Stimulated activated naive B cell treated with anti-CD40 and anti-IgM and Interleukin-4, amounts not matched to agents 10 μg/mL and 1 μg/mL and 100 μg/mL, for 72 hours (primary cell): ENCODE results near the gene ATF7IP2.
"Not testable (repeated sequence)": the region's sequence is repeated elsewhere in the genome, so short reads cannot be mapped to it uniquely, and the experiment has no call there.

Experiments used
- ATAC-seq, 2 donors: fragments of 150-1000 bp; cut with Tn5 transposase; replicated peaks; 2 replicates each; pipeline ENCODE4 v1.10.0; 2021; ENCODE audit warnings: moderate library complexity in 1 of 2
- DNase-seq: peaks from one replicate; pipeline ENCODE4 v3.0.0; 2021
- H3K27ac Mint-ChIP-seq: one replicate; pipeline ENCODE4 v1.8.0; 2022; ENCODE audit warnings: mild to moderate bottlenecking, mixed read lengths
- H3K27me3 Mint-ChIP-seq, 2 donors: one replicate each; pipeline ENCODE4 v1.8.0; 2022; ENCODE audit warnings: mixed read lengths in 2 of 2
- H3K36me3 Mint-ChIP-seq, 2 donors: one replicate each; pipeline ENCODE4 v1.8.0; 2022; ENCODE audit warnings: mixed read lengths in 2 of 2, mild to moderate bottlenecking in 1 of 2
- H3K4me1 Mint-ChIP-seq, 2 donors: one replicate each; pipeline ENCODE4 v1.8.0; 2022; ENCODE audit warnings: mixed read lengths in 2 of 2, mild to moderate bottlenecking in 1 of 2
- H3K4me3 Mint-ChIP-seq, 2 donors: one replicate each; pipeline ENCODE4 v1.8.0; 2022; ENCODE audit warnings: mild to moderate bottlenecking in 2 of 2, mixed read lengths in 2 of 2, moderate library complexity in 1 of 2
- H3K9me3 Mint-ChIP-seq, 2 donors: one replicate each; pipeline ENCODE4 v1.8.0; 2022; ENCODE audit warnings: mixed read lengths in 2 of 2, mild to moderate bottlenecking in 1 of 2

ATF7IP2 gene

DNA sequence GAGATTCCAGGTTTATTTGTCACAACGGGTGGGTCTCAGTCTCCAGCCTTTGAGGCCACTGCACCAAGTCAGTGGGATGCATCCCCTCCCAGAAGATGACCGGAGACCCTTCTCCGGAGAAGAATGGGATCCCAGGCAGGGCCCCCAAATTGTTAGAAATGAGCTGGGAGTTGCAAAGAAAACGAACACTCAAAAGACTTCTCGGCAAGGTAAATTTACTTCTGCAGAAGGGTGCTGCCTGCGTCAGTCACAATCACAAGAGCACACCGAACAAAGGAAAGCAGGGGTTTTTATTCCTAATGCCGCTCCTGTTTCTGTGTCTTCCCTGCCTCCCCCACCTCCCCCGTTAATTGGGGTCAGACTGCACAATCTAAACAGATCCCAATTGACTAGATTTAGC, 61.4 kb downstream of the ATF7IP2 start:
- no peak overlapping the region for H3K4me3 Mint-ChIP-seq
- peaks cover 97% of the 10 kb centered on the region in 2 donors for H3K36me3 Mint-ChIP-seq

DNA sequence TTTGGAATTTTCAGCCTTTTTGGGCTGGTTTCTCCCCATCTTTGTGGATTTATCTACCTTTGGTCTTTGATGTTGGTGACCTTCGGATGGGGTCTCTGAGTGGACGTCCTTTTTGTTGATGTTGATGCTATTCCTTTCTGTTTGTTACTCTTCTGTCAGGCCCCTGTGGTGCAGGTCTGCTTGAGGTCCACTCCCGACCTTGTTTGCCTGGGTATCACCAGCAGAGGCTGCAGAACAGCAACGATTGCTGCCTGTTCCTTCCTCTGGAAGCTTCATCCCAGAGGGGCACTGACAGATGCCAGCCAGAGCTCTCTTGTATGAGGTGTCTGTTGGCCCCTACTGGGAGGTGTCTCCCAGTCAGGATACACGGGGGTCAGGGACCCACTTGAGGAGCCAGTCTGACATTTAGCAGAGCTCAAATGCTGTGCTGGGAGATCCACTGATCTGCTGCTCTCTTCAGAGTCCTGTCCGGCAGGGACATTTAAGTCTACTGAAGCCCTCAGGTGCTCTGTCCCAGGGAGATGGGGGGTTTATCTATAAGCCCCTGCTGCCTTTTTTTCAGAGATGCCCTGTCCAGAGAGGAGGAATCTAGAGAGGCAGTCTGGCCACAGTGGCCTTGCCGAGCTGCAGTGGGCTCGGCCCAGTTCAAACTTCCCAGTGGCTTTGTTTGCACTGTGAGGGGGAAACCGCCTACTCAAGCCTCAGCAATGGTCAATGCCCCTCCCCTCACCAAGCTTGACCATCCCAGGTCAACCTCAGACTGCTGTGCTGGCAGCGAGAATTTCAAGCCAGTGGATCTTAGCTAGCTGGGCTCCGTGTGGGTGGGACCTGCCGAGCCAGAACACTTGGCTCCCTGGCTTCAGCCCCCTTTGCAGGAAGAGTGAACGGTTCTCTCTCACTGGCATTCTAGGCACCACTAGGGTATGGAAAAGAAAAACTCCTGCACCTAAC, 66.6 kb downstream of the ATF7IP2 start:
- not testable (repeated sequence) for H3K4me3 Mint-ChIP-seq, H3K27me3 Mint-ChIP-seq, ATAC-seq, DNase-seq, H3K4me1 Mint-ChIP-seq
- Mint-ChIP-seq H3K27ac (peak overlapping the region; percentile 25), H3K36me3 (peaks cover 70 to 74% of the 10 kb centered on the region in 2 donors), H3K9me3 (peaks cover 17 to 23% of the 10 kb centered on the region in 2 donors)

More for the DNA sequence above, 61.4 kb downstream of the ATF7IP2 start:
- Mint-ChIP-seq H3K27me3 (no peaks in the 10 kb centered on the region), H3K9me3 (peaks cover 34 to 41% of the 10 kb centered on the region in 2 donors), H3K4me1 (no peaks in the 10 kb centered on the region), H3K27ac (no peak overlapping the region)
- ATAC-seq (no peak), DNase-seq (no peak)

DNA sequence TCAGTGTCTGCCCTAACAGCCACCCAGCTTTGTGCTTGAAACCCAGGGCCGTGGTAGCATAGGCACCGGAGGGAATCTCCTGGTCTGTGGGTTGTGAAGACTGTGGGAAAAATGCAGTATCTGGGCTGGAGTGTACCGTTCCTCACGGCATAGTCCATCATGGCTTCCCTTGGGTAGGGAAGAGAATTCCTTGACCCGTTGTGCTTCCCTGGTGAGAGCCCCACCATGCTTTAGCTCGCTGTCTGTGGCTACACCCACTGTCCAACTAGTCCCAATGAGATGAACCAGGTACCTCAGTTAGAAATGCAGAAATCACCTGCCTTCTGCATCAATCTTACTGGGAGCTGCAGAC, 67.3 kb downstream of the ATF7IP2 start:
- no peaks in the 10 kb centered on the region for H3K27me3 Mint-ChIP-seq
- H3K4me3 Mint-ChIP-seq, result no peak overlapping the region
- DNase-seq (no peak), ATAC-seq (no peak)
- peaks cover 13 to 19% of the 10 kb centered on the region in 2 donors for H3K9me3 Mint-ChIP-seq
- no peaks in the 10 kb centered on the region for H3K4me1 Mint-ChIP-seq
- peaks cover 65 to 74% of the 10 kb centered on the region in 2 donors for H3K36me3 Mint-ChIP-seq
- H3K27ac Mint-ChIP-seq, result no peak overlapping the region

DNA sequence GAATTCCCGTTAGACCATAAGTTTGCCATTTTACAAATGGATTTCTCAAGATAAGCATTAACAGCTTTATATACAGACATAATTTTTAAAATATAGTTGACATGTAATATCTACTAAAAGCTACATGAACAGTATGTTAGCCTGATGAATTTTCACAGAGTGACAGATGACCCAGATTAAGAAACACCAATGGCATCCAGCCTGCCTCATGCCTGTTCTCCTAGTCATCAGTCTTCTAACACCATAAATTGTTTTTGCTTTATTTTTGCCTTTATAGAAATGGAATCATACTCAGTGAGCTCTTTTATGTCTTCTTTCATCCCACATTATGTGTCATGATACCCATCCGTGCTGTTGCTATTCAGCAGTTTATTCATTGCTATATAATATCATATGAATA, 80.0 kb downstream of the ATF7IP2 start:
- Mint-ChIP-seq H3K27ac (no peak overlapping the region), H3K36me3 (peaks cover 43 to 72% of the 10 kb centered on the region in 2 donors), H3K4me1 (peaks cover 0 to 9% of the 10 kb centered on the region in 2 donors), H3K9me3 (no peaks in the 10 kb centered on the region), H3K27me3 (no peaks in the 10 kb centered on the region), H3K4me3 (no peak overlapping the region)
- DNase-seq (no peak), ATAC-seq (no peak)

DNA sequence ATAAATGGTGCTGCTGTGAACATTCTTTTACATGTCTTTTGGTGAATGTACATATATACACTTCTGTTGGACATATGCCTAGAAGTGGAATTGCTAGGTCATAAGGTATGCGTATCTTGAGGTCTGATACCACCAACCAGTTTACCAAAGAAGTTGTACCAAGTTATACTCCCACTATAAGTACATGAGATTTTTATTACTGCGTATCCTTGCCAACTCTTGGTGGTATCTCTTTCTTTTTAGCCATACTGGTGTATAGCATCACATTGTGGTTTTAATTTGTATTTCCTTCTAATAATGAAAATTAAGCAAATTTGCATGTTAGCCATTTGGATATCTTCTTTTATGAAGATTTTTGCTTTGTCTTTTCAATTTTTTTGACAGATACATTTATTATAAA, 80.5 kb downstream of the ATF7IP2 start:
- ATAC-seq (no peak), DNase-seq (no peak)
- no peaks in the 10 kb centered on the region for H3K9me3 Mint-ChIP-seq
- no peak overlapping the region for H3K4me3 Mint-ChIP-seq
- H3K27me3 Mint-ChIP-seq, result no peaks in the 10 kb centered on the region
- H3K4me1 Mint-ChIP-seq, result peaks cover 0 to 9% of the 10 kb centered on the region in 2 donors
- no peak overlapping the region for H3K27ac Mint-ChIP-seq
- peaks cover 44 to 72% of the 10 kb centered on the region in 2 donors for H3K36me3 Mint-ChIP-seq

DNA sequence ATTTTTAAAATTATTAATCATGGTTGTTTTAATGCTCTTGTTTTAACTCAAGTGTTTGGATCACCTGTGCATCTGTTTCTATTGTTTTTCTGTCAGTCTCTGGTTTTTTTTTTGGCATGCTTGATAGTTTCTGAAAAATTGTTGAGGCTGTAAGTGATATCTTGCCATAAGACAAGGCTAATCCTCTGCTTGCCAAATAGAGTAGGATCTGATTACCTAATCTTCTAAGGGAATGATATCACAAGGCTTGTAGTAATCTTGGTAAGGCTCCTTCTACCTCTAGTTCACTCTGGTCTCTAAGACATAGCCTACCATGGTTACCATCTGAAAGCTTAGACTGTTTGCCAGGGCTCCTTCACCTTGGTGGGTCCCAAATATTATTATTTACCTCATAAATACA, 81.0 kb downstream of the ATF7IP2 start:
- Mint-ChIP-seq H3K9me3 (no peaks in the 10 kb centered on the region), H3K27me3 (no peaks in the 10 kb centered on the region), H3K4me3 (no peak overlapping the region), H3K27ac (no peak overlapping the region), H3K4me1 (peaks cover 0 to 9% of the 10 kb centered on the region in 2 donors), H3K36me3 (peaks cover 43 to 69% of the 10 kb centered on the region in 2 donors)
- no peak for DNase-seq
- ATAC-seq, result no peak

DNA sequence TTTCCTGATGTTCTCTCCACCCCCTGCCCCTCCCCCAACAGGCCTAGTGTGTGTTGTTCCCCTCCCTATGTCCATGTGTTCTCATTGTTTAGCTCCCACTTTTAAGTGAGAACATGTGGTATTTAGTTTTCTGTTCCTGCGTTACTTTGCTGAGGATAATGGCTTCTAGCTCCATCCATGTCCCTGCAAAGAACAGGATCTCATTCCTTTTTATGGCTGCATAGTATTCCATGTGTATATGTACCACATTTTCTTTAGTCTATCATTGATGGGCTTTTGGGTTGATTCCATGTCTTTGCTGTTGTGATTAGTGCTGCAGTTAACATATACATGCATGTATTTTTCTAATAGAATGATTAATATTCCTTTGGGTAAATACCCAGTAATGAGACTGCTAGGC, 90.8 kb downstream of the ATF7IP2 start:
- not testable (repeated sequence) for ATAC-seq, H3K27ac Mint-ChIP-seq, H3K4me1 Mint-ChIP-seq, DNase-seq, H3K27me3 Mint-ChIP-seq, H3K4me3 Mint-ChIP-seq
- peaks cover 31 to 57% of the 10 kb centered on the region in 2 donors for H3K36me3 Mint-ChIP-seq
- H3K9me3 Mint-ChIP-seq, result peaks cover 6 to 17% of the 10 kb centered on the region in 2 donors

DNA sequence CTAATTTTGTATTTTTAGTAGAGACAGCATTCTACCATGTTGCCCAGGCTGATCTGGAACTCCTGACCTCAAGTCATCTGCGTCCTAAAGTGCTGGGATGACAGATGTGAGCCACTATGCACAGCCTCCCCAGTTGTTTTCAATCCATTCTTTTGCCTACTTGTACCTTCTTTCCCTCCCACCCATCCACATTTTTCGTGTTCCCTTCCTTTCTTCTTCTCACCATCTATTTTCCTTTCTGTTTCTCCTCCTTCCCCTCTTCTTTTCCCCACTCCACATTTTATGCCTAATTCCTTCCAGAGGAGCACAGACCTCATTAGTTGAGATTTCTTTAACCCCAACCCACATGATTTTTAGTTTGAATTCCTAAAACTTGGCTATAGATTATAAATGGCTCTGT, 94.3 kb downstream of the ATF7IP2 start:
- ATAC-seq, result no peak
- H3K27me3 Mint-ChIP-seq, result no peaks in the 10 kb centered on the region
- H3K4me1 Mint-ChIP-seq, result peaks cover 3% of the 10 kb centered on the region in 2 donors
- no peak overlapping the region for H3K27ac Mint-ChIP-seq
- no peak overlapping the region for H3K4me3 Mint-ChIP-seq
- H3K36me3 Mint-ChIP-seq, result peaks cover 36 to 55% of the 10 kb centered on the region in 2 donors
- no peak for DNase-seq
- peaks cover 0 to 13% of the 10 kb centered on the region in 2 donors for H3K9me3 Mint-ChIP-seq

DNA sequence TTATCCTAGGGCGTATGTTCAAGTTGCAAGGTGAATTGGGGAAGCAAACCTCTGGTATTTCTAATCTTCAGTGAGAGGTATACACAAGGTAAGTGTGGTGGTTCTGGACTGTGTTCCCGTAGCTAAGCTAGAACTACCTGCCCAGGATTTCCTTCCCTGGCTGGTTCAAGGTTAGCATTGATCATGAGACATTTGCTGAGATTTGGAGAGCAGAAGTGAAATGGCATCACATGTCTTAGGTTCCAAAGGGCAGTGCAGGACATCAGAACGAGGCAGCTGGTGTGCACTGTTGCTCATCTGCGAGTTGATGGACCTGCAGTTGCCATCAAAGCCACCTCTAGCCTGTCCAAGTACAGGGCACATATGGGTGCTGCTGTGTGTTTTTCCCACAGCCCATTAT, 99.3 kb downstream of the ATF7IP2 start:
- peaks cover 34 to 37% of the 10 kb centered on the region in 2 donors for H3K36me3 Mint-ChIP-seq
- peak overlapping the region; percentile 9 for H3K27ac Mint-ChIP-seq
- H3K9me3 Mint-ChIP-seq, result peaks cover 8 to 12% of the 10 kb centered on the region in 2 donors
- no peaks in the 10 kb centered on the region for H3K27me3 Mint-ChIP-seq
- no peak for DNase-seq
- ATAC-seq, result peak; percentile 16 to 39
- H3K4me3 Mint-ChIP-seq, result no peak overlapping the region
- H3K4me1 Mint-ChIP-seq, result peaks cover 12 to 13% of the 10 kb centered on the region in 2 donors

DNA sequence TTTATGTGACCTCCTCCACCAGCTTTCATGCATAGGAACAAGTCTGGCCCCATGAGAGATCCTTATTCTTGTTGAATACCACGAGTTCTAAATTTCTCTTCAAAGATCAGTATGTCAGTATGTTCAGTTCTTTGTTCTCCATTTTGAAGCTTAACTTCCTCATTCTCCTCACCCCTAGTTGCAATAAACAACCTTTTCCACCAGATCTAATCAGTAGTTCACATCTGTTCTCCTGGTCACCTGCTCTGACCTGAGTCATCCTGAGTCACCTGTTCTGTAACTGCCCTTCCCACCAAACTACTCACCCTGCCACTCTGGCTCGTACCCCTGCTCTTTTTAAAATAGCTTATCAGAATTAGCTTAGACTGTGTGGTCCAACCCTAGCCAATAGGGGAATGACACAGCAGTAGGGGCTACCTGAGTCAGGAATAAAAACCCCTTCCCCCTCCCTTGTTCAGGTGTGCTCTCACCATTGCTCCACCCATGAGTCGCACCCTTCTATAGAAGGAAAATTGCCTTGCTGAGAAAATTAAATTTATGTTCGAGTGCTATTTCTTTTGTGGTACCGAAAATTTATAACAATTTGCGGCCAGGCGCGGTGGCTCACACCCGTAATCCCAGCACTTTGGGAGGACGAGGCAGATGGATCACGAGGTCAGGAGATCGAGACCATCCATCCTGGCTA, 100.0 kb downstream of the ATF7IP2 start:
- peak; percentile 73 to 84 for ATAC-seq
- Mint-ChIP-seq H3K36me3 (peaks cover 31 to 34% of the 10 kb centered on the region in 2 donors), H3K9me3 (peaks cover 8 to 10% of the 10 kb centered on the region in 2 donors), H3K4me1 (peaks cover 12 to 13% of the 10 kb centered on the region in 2 donors), H3K27me3 (no peaks in the 10 kb centered on the region), H3K27ac (peak overlapping the region; percentile 32), H3K4me3 (peak overlapping the region; percentile 10 to 17)
- no peak for DNase-seq

DNA sequence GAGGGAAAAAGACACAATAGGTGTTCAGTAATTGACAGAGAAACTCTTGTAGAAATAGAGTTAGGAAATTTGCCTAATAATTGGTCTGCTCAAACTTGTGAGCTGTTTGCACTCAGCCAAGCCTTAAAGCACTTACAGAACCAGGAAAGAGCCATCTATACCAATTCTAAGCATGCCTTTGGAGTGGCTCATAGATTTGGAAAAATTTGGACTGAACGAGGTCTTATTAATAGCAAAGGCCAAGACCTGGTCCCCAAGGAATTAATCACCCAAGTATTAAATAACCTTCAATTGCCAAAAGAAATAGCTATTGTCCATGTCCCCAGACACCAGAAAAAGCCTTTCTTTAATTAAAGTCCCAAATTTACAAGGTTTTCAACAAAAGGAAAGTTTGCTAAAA, 104.3 kb downstream of the ATF7IP2 start:
- Mint-ChIP-seq H3K36me3 (peaks cover 18 to 24% of the 10 kb centered on the region in 2 donors), H3K27me3 (no peaks in the 10 kb centered on the region), H3K4me3 (no peak overlapping the region), H3K27ac (no peak overlapping the region), H3K4me1 (peaks cover 16 to 19% of the 10 kb centered on the region in 2 donors), H3K9me3 (peaks cover 13 to 17% of the 10 kb centered on the region in 2 donors)
- no peak for DNase-seq
- no peak for ATAC-seq

DNA sequence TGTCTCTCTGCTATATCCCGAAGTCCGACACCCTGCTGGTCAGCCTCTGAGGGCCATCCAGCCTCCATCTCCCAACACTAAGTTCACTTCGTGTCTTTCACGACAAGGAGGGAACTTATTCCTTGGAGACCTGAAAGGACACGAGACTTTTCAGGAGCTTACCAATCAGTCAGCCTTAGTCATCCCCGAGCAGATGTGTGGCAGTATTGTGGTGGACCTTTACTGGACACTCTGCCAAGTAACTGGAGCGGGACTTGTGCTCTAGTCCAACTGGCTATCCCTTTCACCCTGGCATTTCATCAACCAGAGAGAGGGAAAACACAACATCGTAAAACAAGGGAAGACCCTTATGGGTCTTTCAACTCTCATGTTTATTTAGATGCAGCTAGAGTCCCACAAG, 107.4 kb downstream of the ATF7IP2 start:
- H3K4me3 Mint-ChIP-seq, result no peak overlapping the region
- no peaks in the 10 kb centered on the region for H3K27me3 Mint-ChIP-seq
- H3K36me3 Mint-ChIP-seq, result peaks cover 22 to 31% of the 10 kb centered on the region in 2 donors
- DNase-seq, result no peak
- ATAC-seq, result no peak
- peaks cover 13 to 20% of the 10 kb centered on the region in 2 donors for H3K9me3 Mint-ChIP-seq
- peaks cover 7 to 9% of the 10 kb centered on the region in 2 donors for H3K4me1 Mint-ChIP-seq
- no peak overlapping the region for H3K27ac Mint-ChIP-seq

DNA sequence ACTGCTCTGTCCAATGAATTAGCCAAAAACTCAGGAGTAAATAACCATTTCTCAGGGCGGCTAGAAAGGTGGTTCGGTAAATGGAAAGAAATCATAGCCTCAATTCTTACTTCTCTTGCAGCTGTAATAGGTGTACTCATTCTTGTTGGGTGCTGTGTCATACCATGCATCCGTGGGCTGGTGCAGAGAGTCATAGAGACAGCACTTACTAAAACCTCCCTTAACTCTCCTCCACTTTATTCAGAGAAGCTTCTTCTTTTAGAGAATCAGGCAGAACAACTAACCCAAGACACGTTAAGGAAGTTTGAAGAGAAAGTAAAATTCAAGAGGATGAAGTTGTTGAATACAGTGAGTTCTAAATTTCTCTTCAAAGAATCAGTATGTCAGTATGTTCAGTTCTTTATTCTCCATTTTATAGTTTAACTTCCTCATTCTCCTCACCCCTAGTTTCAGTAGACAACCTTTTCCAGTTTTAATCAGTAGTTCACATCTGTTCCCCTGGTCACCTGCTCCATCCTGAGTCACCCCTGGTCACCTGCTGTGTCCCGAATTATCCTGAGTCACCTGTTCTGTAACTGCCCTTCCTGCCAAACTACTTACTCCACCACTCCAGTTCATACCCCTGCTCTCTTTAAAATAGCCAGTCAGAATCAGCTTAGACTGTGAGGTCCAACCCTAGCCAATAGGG, 108.6 kb downstream of the ATF7IP2 start:
- ATAC-seq, result peak; percentile 86 to 93

DNA sequence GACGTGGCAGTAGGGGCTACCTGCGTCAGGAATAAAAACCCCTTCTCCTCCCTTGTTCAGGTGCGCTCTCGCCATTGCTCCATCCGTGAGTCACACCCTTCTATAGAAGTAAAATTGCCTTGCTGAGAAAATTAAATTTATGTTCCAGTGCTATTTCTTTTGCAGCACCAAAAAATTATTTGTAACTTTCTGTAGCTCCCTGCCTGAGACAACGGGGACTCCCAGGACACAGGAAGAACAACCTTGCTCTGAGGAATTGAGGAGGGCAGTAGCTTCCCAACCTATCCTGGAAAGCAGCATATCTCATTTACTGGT, 109.1 kb downstream of the ATF7IP2 start:
- H3K27me3 Mint-ChIP-seq, result no peaks in the 10 kb centered on the region
- ATAC-seq (no peak), DNase-seq (no peak)
- peaks cover 7 to 9% of the 10 kb centered on the region in 2 donors for H3K4me1 Mint-ChIP-seq
- H3K4me3 Mint-ChIP-seq, result no peak overlapping the region
- H3K27ac Mint-ChIP-seq, result peak overlapping the region; percentile 53
- peaks cover 22 to 31% of the 10 kb centered on the region in 2 donors for H3K36me3 Mint-ChIP-seq
- peaks cover 13 to 20% of the 10 kb centered on the region in 2 donors for H3K9me3 Mint-ChIP-seq

More for the DNA sequence above, 108.6 kb downstream of the ATF7IP2 start:
- peaks cover 7 to 9% of the 10 kb centered on the region in 2 donors for H3K4me1 Mint-ChIP-seq
- H3K4me3 Mint-ChIP-seq, result peak overlapping the region in 1 of 2 donors; percentile 5
- peaks cover 22 to 31% of the 10 kb centered on the region in 2 donors for H3K36me3 Mint-ChIP-seq
- H3K9me3 Mint-ChIP-seq, result peaks cover 13 to 20% of the 10 kb centered on the region in 2 donors
- peak overlapping the region; percentile 53 for H3K27ac Mint-ChIP-seq
- DNase-seq, result no peak
- no peaks in the 10 kb centered on the region for H3K27me3 Mint-ChIP-seq
